G401 (cell line): ENCODE measurements around the gene ITIH3. TPM values are rescaled to one million over a fixed set of nuclear protein-coding genes. Genes with fewer than 3 reads are reported as not detected.

ENCODE experiments used
- DNase-seq: peaks from one replicate; pipeline ENCODE4 v3.0.0-alpha.2; 2015; ENCODE audit warnings: low spot score
- in situ Hi-C: cut with HindIII; loops from 2 replicates; pipeline ENCODE4 v1.10.0; 2016; ENCODE audit warnings: low sequenced_read_pairs, mixed read lengths
- total RNA-seq: library from RNA; depleted of rRNA; stranded (reverse); fragments of >200 nt; shearing (Covaris generic); gene quantifications from 2 replicates; pipeline ENCODE4 v1.2.3, GENCODE V29; 2014

The ITIH3 gene
- total RNA-seq, 1 experiment from 2014 or later: not detected

DNA sequence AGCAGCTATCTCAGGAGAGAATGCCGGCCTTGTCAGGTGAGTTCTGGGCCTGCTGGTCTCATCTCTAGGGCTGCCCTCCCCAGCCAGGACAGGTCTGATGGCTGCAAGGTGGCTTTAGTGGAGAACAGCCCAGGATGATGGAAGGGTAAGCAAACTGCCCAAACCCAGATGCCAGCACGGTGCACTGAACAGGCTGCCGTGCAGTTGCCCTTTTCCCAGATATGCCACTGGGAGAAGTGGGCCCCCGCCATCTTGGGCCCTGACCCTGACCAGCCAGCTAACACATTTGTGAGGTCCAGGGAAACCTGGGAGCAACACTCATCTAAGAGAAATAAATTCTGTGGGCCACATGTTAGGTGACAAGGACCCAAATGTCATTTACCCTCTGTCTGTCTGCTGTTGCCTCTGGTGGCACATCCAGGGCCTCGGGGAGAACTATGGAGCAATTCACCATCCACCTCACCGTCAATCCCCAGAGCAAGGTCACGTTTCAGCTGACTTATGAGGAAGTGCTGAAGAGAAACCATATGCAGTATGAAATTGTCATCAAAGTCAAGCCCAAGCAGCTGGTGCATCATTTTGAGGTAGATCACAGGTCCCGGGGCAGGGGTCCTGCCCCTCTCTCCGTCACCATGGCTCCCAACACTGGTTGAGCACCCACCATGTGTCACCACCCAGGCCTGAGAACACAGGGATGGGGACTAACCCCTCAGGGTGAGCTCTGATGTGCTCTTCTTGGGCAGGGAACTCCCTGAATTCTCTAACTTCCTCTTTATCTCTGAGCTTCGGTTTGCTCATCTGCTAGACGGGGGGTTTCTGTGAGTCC, 15.4 kb upstream of the ITIH3 start:
- DNase-seq: no peak
- in situ Hi-C loops: no loop called here

DNA sequence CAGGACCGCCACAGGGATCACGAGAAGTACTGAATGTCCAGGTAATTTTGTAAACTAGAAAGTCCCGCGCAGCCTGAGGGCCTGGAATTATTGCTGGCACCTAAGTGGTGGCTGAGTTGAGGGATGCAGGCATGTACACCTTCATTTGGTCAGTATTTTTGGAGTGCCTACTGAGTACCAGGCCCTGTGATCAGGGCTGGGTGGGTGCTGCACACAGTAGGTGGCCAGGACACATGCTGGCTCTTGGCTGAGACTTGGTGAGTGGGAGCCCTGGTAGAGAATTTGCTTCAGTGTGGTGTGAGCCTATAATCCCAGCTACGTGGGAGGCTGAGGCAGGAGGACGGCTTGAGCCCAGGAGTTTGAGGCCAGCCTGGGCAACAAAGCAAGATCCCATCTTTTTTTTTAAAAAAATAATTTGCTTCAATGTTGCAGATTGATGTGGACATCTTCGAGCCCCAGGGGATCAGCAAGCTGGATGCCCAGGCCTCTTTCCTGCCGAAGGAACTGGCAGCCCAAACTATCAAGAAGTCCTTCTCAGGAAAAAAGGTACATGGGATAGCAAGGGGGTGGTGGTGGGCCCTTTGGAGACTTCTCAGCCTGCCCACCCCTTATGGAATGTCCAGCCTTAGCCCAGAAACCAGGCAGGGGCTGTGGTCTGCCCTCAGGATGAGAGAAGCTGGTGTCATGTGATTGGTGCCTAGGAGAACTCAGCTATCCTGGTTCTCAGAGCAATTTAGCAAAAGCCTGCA, 14.6 kb upstream of the ITIH3 start:
- in situ Hi-C loops: no loop called here
- DNase-seq: no peak

GRCh38 chr3:52781741-52782140, 12.9 kb upstream of the ITIH3 start:
- DNase-seq: no peak
- in situ Hi-C loops: no loop called here

DNA sequence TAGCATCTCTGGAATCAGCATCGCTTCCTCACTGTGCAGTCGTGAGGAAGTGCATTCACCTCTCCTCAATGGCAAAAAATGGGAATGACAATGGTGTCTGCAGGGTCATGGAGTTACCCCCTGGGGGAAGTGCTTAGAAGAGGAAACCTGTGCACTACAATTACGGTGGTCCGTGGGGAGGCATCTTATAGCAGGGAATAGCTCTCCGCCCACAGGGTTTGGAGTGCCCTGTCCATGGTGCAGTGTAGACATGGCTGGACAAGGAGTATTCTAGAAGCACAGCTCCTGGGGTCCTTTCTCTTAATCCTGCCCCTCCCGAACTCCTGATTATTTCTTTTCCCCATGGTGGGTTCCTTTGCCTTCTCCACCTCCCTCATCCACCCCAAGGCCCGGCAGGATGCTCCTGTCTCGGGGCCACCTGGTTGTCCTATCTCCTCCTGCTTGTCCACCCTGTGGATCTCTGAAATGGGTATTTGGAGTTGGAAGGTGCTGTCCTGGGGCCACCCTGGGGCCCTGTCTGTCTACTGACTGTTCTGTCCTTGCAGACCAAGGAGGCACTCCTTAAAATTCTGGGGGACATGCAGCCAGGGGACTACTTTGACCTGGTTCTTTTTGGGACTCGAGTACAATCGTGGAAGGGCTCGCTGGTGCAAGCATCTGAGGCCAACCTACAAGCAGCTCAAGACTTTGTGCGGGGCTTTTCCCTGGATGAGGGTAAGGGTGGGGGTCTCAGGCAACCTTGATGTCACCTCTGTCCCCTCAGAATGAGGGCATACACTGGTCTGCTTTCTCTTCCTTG, 12.0 kb upstream of the ITIH3 start:
- DNase-seq: no peak
- in situ Hi-C loops: no loop called here

GRCh38 chr3:52783211-52783555, 11.4 kb upstream of the ITIH3 start:
- no peak for DNase-seq
- in situ Hi-C loops: no loop called here

DNA sequence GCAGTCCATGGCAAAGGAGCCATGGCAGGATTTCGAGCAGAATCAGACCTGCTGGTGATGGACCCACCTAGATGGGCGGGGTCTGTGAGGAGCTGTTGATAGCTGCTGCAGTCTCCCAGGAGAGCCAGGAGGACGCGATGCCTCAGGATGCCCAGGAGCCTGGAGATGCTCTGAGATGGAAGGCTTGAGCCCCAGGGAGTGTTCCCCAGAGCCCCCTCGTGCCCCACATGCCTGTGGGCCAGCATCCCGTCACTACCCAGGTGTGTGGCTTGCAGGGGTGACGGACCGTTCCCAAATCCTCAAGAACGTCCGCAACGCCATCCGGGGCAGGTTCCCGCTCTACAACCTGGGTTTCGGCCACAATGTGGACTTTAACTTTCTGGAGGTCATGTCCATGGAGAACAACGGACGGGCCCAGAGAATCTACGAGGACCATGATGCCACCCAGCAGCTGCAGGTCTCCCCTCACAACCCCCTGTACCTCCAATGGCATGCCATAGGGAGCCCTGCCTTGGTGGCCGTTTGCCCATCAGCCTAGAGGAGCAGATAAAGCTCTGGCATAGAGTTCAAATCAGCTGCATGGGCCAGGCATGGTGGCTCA, 10.5 kb upstream of the ITIH3 start:
- no peak for DNase-seq
- in situ Hi-C loops: no loop called here

GRCh38 chr3:52784931-52785590, 9.5 kb upstream of the ITIH3 start:
- in situ Hi-C loops: no loop called here
- DNase-seq: no peak

GRCh38 chr3:52786330-52787215, 8.0 kb upstream of the ITIH3 start:
- in situ Hi-C loops: no loop called here
- DNase-seq: no peak

DNA sequence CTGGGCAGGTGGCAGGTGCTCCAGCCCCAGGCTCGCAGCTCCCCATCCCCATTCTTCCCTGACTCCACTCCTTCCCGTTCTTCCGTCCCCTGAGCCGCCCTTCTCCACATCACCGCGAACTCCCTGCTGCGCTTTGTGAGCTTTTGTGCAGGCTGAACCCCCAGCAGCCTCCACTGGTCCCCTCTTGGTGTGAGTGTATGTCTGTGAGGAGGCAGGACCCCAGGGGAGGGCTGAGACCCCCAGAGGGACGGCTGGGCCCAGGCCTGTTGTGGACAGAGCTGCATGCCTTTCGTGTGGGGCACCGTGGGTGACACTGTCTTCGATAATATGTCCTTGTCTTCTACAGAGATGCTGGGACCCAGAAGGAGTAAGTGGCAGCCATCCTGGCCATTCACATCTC, 7.3 kb upstream of the ITIH3 start:
- in situ Hi-C loops: no loop called here
- DNase-seq: no peak

DNA sequence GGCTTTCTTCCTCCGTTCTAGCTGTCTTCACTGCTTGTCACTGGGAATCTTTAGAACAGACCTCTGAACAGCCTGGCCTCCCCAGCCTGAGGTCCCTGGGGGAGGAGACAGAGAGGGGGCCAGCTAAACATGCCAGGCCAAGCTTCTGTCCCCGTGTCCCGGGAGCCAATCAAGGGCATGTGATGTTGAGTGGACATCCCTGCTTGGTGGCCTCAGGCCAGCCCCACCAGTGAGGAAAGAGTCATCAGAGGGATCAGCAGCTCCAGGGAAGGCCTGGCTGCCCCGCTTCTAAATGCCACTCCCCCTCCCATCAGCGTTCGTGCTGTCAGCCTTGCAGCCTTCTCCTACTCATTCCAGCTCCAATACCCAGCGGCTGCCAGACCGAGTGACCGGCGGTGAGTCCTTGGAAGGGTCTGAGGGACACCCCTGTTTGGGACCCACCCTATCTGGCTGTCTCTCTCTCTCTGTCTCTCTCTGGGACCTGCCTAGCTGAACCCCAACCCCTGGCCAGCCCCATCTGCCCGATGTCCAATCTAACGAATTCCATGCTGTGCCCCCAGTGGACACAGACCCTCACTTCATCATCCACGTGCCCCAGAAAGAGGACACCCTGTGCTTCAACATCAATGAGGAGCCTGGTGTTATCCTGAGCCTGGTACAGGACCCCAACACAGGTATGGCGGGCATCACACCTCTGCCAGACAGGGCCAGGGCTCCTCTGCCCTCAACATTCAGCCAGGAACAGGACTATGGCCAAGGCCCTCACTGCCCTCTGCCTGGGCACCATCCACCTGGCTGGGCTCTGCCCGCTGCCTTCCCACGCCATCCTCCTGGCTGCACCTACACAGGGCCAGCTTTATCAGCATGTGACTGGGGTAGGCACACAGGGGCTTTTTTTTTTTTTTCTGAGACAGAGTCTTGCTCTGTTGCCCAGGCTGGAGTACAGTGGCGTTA, 6.6 kb upstream of the ITIH3 start:
- peak; percentile 4 for DNase-seq
- in situ Hi-C loops: no loop called here

GRCh38 chr3:52788890-52789745, 5.5 kb upstream of the ITIH3 start:
- in situ Hi-C loops: no loop called here
- no peak for DNase-seq

DNA sequence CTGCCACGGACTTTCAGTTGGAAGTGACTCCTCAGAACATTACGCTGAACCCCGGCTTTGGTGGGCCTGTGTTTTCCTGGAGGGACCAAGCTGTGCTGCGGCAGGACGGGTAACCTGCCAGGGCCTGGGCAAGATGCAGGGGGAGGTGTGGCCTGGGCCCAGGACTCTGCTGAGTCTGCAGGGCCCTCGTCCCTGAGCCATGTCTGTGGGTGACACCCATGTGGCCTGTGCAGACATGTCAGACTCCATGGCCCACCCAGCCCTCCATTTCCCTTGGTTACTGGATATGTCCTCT, 4.9 kb upstream of the ITIH3 start:
- in situ Hi-C loops: no loop called here

GRCh38 chr3:52790337-52790736, 4.3 kb upstream of the ITIH3 start:
- no peak for DNase-seq
- in situ Hi-C loops: no loop called here

More for the DNA sequence above, 4.9 kb upstream of the ITIH3 start:
- DNase-seq: no peak

GRCh38 chr3:52790741-52791140, 3.9 kb upstream of the ITIH3 start:
- DNase-seq: no peak
- in situ Hi-C loops: no loop called here

GRCh38 chr3:52791366-52791765, 3.2 kb upstream of the ITIH3 start:
- DNase-seq: no peak
- in situ Hi-C loops: no loop called here

- in situ Hi-C loops: no loop called here
- DNase-seq: no peak
Measured at GRCh38 chr3:52791928-52792327, 2.7 kb upstream of the ITIH3 start.
